Measurements from ENCODE around the gene MYO9B. TPM values are rescaled to one million over a fixed set of nuclear protein-coding genes. Genes with fewer than 3 reads are reported as not detected.

Gene MYO9B
- total RNA-seq, 1 experiment from 2014 or later = 94.3 TPM

GRCh38 chr19:17109300-17109699 lies 33.7 kb downstream of the MYO9B start:
- H3K9me3 Mint-ChIP-seq = no peaks in the 10 kb centered on the region
- no peak for ATAC-seq
- peaks cover 23% of the 10 kb centered on the region for H3K4me1 Mint-ChIP-seq
- DNase-seq (ENCODE audit: low spot score) = no peak
- H3K4me3 Mint-ChIP-seq = no peak overlapping the region
- peak overlapping the region; percentile 63; the same call in 1 of the 2 replicates for H3K27ac Mint-ChIP-seq
- POLR2A ChIA-PET = no interaction called here
- TF ChIP-seq EMX1 (CRISPR knock-in tag; IDR thresholded peaks at IDR 0.05) (no peak), IRF2 (CRISPR knock-in tag; IDR thresholded peaks at IDR 0.05; ENCODE audit: borderline replicate concordance, low read depth) (no peak), GTF2I (CRISPR knock-in tag; conservative IDR thresholded peaks at IDR 0.05) (no peak), NFATC4 (CRISPR knock-in tag; IDR thresholded peaks at IDR 0.05) (no peak), MYBL2 (CRISPR knock-in tag; IDR thresholded peaks at IDR 0.05) (no peak), NR2C2 (CRISPR knock-in tag; IDR thresholded peaks at IDR 0.05) (no peak), ZNF281 (CRISPR knock-in tag; IDR thresholded peaks at IDR 0.05) (no peak)
- CTCF ChIA-PET = no interaction called here
- peaks cover 11% of the 10 kb centered on the region; the same call in 1 of the 2 replicates for H3K36me3 Mint-ChIP-seq
- H3K27me3 Mint-ChIP-seq (ENCODE audit: low read depth) = no peaks in the 10 kb centered on the region

GRCh38 chr19:17109962-17110598 lies 34.5 kb downstream of the MYO9B start:
- H3K36me3 Mint-ChIP-seq = peaks cover 11% of the 10 kb centered on the region; the same call in 1 of the 2 replicates
- peak overlapping the region; percentile 63; the same call in 1 of the 2 replicates for H3K27ac Mint-ChIP-seq
- TF ChIP-seq CTCF (IDR thresholded peaks at IDR 0.05) (no peak), KAT7 (CRISPR knock-in tag; IDR thresholded peaks at IDR 0.05; ENCODE audit: borderline replicate concordance) (no peak), OVOL2 (CRISPR knock-in tag; IDR thresholded peaks at IDR 0.05; ENCODE audit: borderline replicate concordance) (no peak)
- ATAC-seq (no peak), DNase-seq (ENCODE audit: low spot score) (no peak)
- no peak overlapping the region for H3K4me3 Mint-ChIP-seq
- POLR2A ChIA-PET = no interaction called here
- CTCF ChIA-PET = interaction anchor here (1.0 kb wide), 1 partner anchor 41 kb away, joined by 3 read pairs; no protein-coding TSS in a partner anchor
- no peaks in the 10 kb centered on the region for H3K9me3 Mint-ChIP-seq
- no peaks in the 10 kb centered on the region for H3K27me3 Mint-ChIP-seq (ENCODE audit: low read depth)
- peaks cover 31% of the 10 kb centered on the region for H3K4me1 Mint-ChIP-seq

GRCh38 chr19:17110599-17110966 lies 35.0 kb downstream of the MYO9B start:
- no peak overlapping the region for H3K4me3 Mint-ChIP-seq

GRCh38 chr19:17111766-17112165 lies 36.2 kb downstream of the MYO9B start:
- Mint-ChIP-seq H3K9me3 (no peaks in the 10 kb centered on the region), H3K4me3 (no peak overlapping the region), H3K4me1 (peaks cover 42% of the 10 kb centered on the region), H3K27me3 (ENCODE audit: low read depth) (no peaks in the 10 kb centered on the region), H3K27ac (peak overlapping the region; percentile 15; the same call in 1 of the 2 replicates), H3K36me3 (peaks cover 8% of the 10 kb centered on the region; the same call in 1 of the 2 replicates)
- ChIA-PET CTCF (no interaction called here), POLR2A (no interaction called here)
- DNase-seq (ENCODE audit: low spot score) (no peak), ATAC-seq (no peak)
- TF ChIP-seq NR3C1 (CRISPR knock-in tag; conservative IDR thresholded peaks at IDR 0.05; ENCODE audit: low read depth) (no peak), PREB (CRISPR knock-in tag; IDR thresholded peaks at IDR 0.05; ENCODE audit: borderline replicate concordance) (no peak), CBFB (CRISPR knock-in tag; IDR thresholded peaks at IDR 0.05; ENCODE audit: low read depth) (no peak), MAX (CRISPR knock-in tag; IDR thresholded peaks at IDR 0.05) (no peak), ZNF396 (CRISPR knock-in tag; IDR thresholded peaks at IDR 0.05; ENCODE audit: borderline replicate concordance) (no peak), CREB1 (CRISPR knock-in tag; IDR thresholded peaks at IDR 0.05) (no peak), ETV6 (CRISPR knock-in tag; IDR thresholded peaks at IDR 0.05) (no peak)

More at GRCh38 chr19:17110599-17110966, 35.0 kb downstream of the MYO9B start:
- TF ChIP-seq ZBTB21 (CRISPR knock-in tag; IDR thresholded peaks at IDR 0.05; ENCODE audit: borderline replicate concordance) (no peak), NFYB (CRISPR knock-in tag; conservative IDR thresholded peaks at IDR 0.05; ENCODE audit: low read depth) (no peak), USF1 (CRISPR knock-in tag; IDR thresholded peaks at IDR 0.05) (no peak), CBFB (CRISPR knock-in tag; IDR thresholded peaks at IDR 0.05; ENCODE audit: low read depth) (no peak), ETV6 (CRISPR knock-in tag; IDR thresholded peaks at IDR 0.05) (no peak), TCF7 (CRISPR knock-in tag; IDR thresholded peaks at IDR 0.05; ENCODE audit: low read depth) (no peak), SMAD4 (CRISPR knock-in tag; IDR thresholded peaks at IDR 0.05) (no peak), ZNF121 (CRISPR knock-in tag; IDR thresholded peaks at IDR 0.05) (no peak)
- Mint-ChIP-seq H3K27me3 (ENCODE audit: low read depth) (no peaks in the 10 kb centered on the region), H3K27ac (0 out of 2 replicates have a peak overlapping the region, but pooled peaks have one; percentile 45), H3K36me3 (peaks cover 9% of the 10 kb centered on the region; the same call in 1 of the 2 replicates), H3K4me1 (peaks cover 36% of the 10 kb centered on the region), H3K9me3 (no peaks in the 10 kb centered on the region)
- no peak for ATAC-seq
- no peak for DNase-seq (ENCODE audit: low spot score)
- POLR2A ChIA-PET = no interaction called here
- CTCF ChIA-PET = interaction anchor here (1.0 kb wide), 1 partner anchor 41 kb away, joined by 3 read pairs; no protein-coding TSS in a partner anchor
